CD14-positive monocyte (primary cell): ENCODE data around the gene DESI2. TPM values are rescaled to one million over a fixed set of nuclear protein-coding genes. Genes with fewer than 3 reads are reported as not detected.

Experiments
- DNase-seq, 3 donors: peaks; one replicate each; pipeline ENCODE4 v3.0.0-alpha.2; 2011 to 2022
- H2AFZ ChIP-seq: 2 replicates; pipeline ENCODE4 v1.6.0; 2012; ENCODE audit warnings: mild to moderate bottlenecking, low read depth, low read length, inconsistent platforms; ENCODE audit not compliant: insufficient read depth, poor library complexity, severe bottlenecking
- H3K27ac ChIP-seq, 2 donors: 1 replicate in 1 of 2; 2 replicates in 1 of 2; pipeline ENCODE4 v1.5.1; 2012 to 2013; ENCODE audit warnings: low read length in 2 of 2, control low read depth in 1 of 2, inconsistent platforms in 1 of 2, low read depth in 1 of 2, mild to moderate bottlenecking in 1 of 2
- H3K27me3 ChIP-seq, 2 donors: one replicate each; pipeline versions ENCODE4 v1.6.0 to v1.6.1; 2011 to 2013; ENCODE audit warnings: low read length in 2 of 2; ENCODE audit not compliant: control insufficient read depth in 2 of 2, insufficient read depth in 2 of 2
- H3K36me3 ChIP-seq, 2 donors: replicated peaks in 1 of 2; 1 replicate in 1 of 2; 2 replicates in 1 of 2; pipeline versions ENCODE4 v1.5.1 to v1.6.1; 2012 to 2013; ENCODE audit warnings: low read length in 2 of 2, control low read depth in 1 of 2, inconsistent platforms in 1 of 2, mild to moderate bottlenecking in 1 of 2; ENCODE audit not compliant: insufficient read depth in 2 of 2, control insufficient read depth in 1 of 2
- H3K4me1 ChIP-seq, 2 donors: 1 replicate in 1 of 2; 2 replicates in 1 of 2; pipeline versions ENCODE4 v1.5.1 to v1.6.1; 2012 to 2013; ENCODE audit warnings: low read length in 2 of 2, control low read depth in 1 of 2, inconsistent platforms in 1 of 2, mild to moderate bottlenecking in 1 of 2, moderate library complexity in 1 of 2; ENCODE audit not compliant: insufficient read depth in 2 of 2, control insufficient read depth in 1 of 2
- H3K4me2 ChIP-seq: replicated peaks from 2 replicates; pipeline ENCODE3; 2012; ENCODE audit warnings: low read length, moderate library complexity, mild to moderate bottlenecking; ENCODE audit not compliant: poor library complexity, severe bottlenecking; ENCODE audit errors: extremely low read depth
- H3K4me3 ChIP-seq, 3 experiments: fragments of 200-600 bp in 1 of 3; sonication (generic) in 1 of 3; replicated peaks in 1 of 3; 1 replicate in 2 of 3; 2 replicates in 1 of 3; pipeline ENCODE4 v1.5.1; 2011 to 2013; ENCODE audit warnings: low read length in 3 of 3, mild to moderate bottlenecking in 3 of 3, control low read depth in 2 of 3, low read depth in 2 of 3, inconsistent platforms in 1 of 3, moderate library complexity in 1 of 3
- H3K79me2 ChIP-seq: 2 replicates; pipeline ENCODE4 v1.6.0; 2012; ENCODE audit warnings: mild to moderate bottlenecking, control low read depth, inconsistent platforms, low read length, moderate library complexity; ENCODE audit not compliant: insufficient read depth
- H3K9ac ChIP-seq: 2 replicates; pipeline ENCODE4 v1.6.0; 2017; ENCODE audit warnings: low read length, mild to moderate bottlenecking; ENCODE audit not compliant: insufficient read depth, poor library complexity, severe bottlenecking
- H3K9me3 ChIP-seq, 2 donors: replicated peaks in 1 of 2; 1 replicate in 1 of 2; 2 replicates in 1 of 2; pipeline versions ENCODE4 v1.5.1 to v1.6.1; 2012 to 2013; ENCODE audit warnings: low read length in 2 of 2, control low read depth in 1 of 2; ENCODE audit not compliant: control insufficient read depth in 1 of 2, insufficient read depth in 1 of 2
- H4K20me1 ChIP-seq: 2 replicates; pipeline ENCODE4 v1.6.0; 2012; ENCODE audit warnings: mild to moderate bottlenecking, low read length, control low read depth, moderate library complexity; ENCODE audit not compliant: insufficient read depth
- H3K27ac Mint-ChIP-seq, 7 donors: one replicate each; pipeline ENCODE4 v1.8.0; 2020; ENCODE audit warnings: mild to moderate bottlenecking in 7 of 7, mixed read lengths in 7 of 7, moderate library complexity in 6 of 7, inconsistent platforms in 2 of 7
- H3K27me3 Mint-ChIP-seq, 3 donors: one replicate each; pipeline ENCODE4 v1.8.0; 2021 to 2022; ENCODE audit warnings: low read depth in 3 of 3, mild to moderate bottlenecking in 3 of 3, mixed read lengths in 3 of 3, moderate library complexity in 3 of 3, inconsistent platforms in 1 of 3
- H3K36me3 Mint-ChIP-seq, 2 donors: one replicate each; pipeline ENCODE4 v1.8.0; 2020; ENCODE audit warnings: mixed read lengths in 2 of 2, inconsistent platforms in 1 of 2, mild to moderate bottlenecking in 1 of 2
- H3K4me1 Mint-ChIP-seq: one replicate; pipeline ENCODE4 v1.8.0; 2020; ENCODE audit warnings: mild to moderate bottlenecking, mixed read lengths
- H3K4me3 Mint-ChIP-seq, 2 donors: one replicate each; pipeline ENCODE4 v1.8.0; 2020; ENCODE audit warnings: mild to moderate bottlenecking in 2 of 2, mixed read lengths in 2 of 2, moderate library complexity in 1 of 2
- H3K9me3 Mint-ChIP-seq, 7 donors: one replicate each; pipeline ENCODE4 v1.8.0; 2020 to 2022; ENCODE audit warnings: mixed read lengths in 7 of 7, mild to moderate bottlenecking in 6 of 7, moderate library complexity in 6 of 7, inconsistent platforms in 2 of 7
- WGBS: methylation state at CpG from one replicate; pipeline ENCODE4 v1.1.5; 2013; ENCODE audit warnings: missing lambda C conversion rate; ENCODE audit not compliant: insufficient coverage; 5-methylcytosine and 5-hydroxymethylcytosine counted together
- intact Hi-C, 2 donors: fragments of 100-400 bp; cut with micrococcal nuclease; formaldehyde crosslinking; loops; one replicate each; pipeline versions ENCODE4 v1.15.0 to v1.15.1; 2023
- polyA plus RNA-seq, 3 donors: library from polyadenylated mRNA; depleted of rRNA in 1 of 3; unstranded in 2 of 3; stranded (reverse) in 1 of 3; fragments of 300-500 nt in 2 of 3; fragments of >200 nt in 1 of 3; fragmentation: Illumina TruSeq in 2 of 3; gene quantifications; 1 replicate in 2 of 3; 2 replicates in 1 of 3; pipeline ENCODE4 v1.2.3, GENCODE V29; 2012 to 2021
- TF ChIP-seq, protein P1 (sequence below): fragments of 200-600 bp; IDR thresholded peaks from one replicate; pipeline ENCODE4 v1.8.0; 2022; ENCODE audit warnings: antibody characterized with exemption, mild to moderate bottlenecking

The DESI2 gene
- polyA plus RNA-seq, 3 donors = 10.5 to 12.0 (median 11.2) TPM

DNA sequence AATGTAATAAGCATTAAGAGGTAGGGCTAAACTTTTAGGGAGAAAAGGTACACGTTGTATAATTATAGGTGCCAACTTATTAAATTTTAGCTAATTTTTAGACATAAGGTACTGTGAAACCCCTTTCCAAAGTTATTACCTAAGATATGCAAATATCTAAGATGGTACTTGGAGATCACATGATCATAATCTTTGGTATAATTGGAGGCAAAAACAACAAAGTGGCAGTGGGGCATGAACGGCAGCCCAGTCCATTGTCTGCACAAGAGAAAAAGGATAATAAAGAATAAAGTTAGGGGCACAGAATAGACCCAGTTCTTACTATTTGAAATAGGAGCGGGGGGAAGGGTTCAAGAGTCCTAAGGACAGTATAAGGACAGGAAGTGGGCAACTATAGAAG, 51.2 kb downstream of the DESI2 start:
- Histone ChIP-seq H3K4me1 (no peaks in the 10 kb centered on the region), H3K27ac (no peak overlapping the region), H3K9ac (no peak overlapping the region), H2AFZ (no peak overlapping the region), H3K79me2 (no peaks in the 10 kb centered on the region), H3K9me3 (no peaks in the 10 kb centered on the region), H4K20me1 (no peaks in the 10 kb centered on the region), H3K4me3 (no peak overlapping the region), H3K4me2 (no peak overlapping the region), H3K27me3 (no peaks in the 10 kb centered on the region), H3K36me3 (peaks cover 32 to 78% of the 10 kb centered on the region in 2 donors)
- H3K27ac Mint-ChIP-seq = no peak overlapping the region
- 64% methylated on average over 2 of the region's 3 CpGs for WGBS
- intact Hi-C loops = loop anchor here in 1 of 2 donors (2.0 kb wide), 1 partner anchor 61 kb away; no protein-coding TSS in a partner anchor
- peaks cover 52 to 54% of the 10 kb centered on the region in 2 donors for H3K36me3 Mint-ChIP-seq
- H3K9me3 Mint-ChIP-seq = peaks cover 0 to 4% (median 0%) of the 10 kb centered on the region in 7 donors
- peaks cover 0 to 2% (median 0%) of the 10 kb centered on the region in 3 donors for H3K27me3 Mint-ChIP-seq
- no peaks in the 10 kb centered on the region for H3K4me1 Mint-ChIP-seq
- no peak for DNase-seq
- no peak overlapping the region for H3K4me3 Mint-ChIP-seq
- TF ChIP-seq, protein P1, sequence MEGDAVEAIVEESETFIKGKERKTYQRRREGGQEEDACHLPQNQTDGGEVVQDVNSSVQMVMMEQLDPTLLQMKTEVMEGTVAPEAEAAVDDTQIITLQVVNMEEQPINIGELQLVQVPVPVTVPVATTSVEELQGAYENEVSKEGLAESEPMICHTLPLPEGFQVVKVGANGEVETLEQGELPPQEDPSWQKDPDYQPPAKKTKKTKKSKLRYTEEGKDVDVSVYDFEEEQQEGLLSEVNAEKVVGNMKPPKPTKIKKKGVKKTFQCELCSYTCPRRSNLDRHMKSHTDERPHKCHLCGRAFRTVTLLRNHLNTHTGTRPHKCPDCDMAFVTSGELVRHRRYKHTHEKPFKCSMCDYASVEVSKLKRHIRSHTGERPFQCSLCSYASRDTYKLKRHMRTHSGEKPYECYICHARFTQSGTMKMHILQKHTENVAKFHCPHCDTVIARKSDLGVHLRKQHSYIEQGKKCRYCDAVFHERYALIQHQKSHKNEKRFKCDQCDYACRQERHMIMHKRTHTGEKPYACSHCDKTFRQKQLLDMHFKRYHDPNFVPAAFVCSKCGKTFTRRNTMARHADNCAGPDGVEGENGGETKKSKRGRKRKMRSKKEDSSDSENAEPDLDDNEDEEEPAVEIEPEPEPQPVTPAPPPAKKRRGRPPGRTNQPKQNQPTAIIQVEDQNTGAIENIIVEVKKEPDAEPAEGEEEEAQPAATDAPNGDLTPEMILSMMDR = no peak

DNA sequence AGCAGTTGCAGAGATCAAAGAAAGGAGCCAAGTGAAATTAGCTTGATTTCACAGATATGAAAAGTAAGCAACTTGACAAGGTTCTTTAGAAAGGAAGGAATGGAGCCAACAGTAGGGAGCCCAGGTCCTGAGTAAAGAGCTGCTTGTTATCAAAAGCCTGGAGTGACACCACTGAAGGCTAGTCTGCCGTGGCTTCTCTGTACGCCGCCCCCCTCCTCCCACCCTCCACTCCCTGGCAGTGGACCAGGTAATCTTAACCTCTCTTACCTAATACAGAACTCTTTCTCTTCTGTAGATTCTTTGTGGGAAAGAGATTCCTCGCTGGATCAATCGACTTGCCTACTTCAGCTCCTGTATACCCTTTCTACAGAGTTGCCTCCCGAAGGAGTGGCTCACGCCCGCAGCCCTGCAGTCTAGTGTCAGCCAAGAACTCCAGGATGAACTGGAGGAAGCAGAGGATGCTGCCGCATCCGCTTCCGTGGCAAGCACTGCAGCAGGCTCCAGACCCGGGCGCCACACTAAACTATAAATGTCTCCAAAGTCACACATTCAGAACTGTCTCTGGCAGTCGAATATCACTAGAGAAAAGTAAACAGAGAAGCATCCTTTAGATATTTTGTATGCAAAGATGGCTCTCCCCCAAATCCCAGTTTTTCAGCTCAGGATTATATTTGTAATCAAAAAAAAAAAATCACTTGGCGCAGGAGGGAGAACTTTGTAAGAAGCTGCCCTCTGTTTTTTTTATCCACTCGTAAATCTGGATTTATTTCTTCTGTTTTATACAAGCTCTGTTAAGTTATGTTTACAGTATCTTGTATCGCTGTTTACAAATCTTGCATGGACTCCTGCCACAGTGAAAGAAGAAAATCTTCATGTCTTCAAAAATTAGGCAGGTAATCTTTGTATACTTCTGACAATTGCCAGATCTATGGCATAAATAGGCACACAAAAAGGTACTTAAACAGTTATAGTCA, 52.6 kb downstream of the DESI2 start:
- peaks cover 0 to 2% (median 0%) of the 10 kb centered on the region in 7 donors for H3K9me3 Mint-ChIP-seq
- intact Hi-C loops = loop anchor here in 1 of 2 donors (2.0 kb wide), 1 partner anchor 59 kb away; no protein-coding TSS in a partner anchor
- peaks cover 23 to 65% of the 10 kb centered on the region in 2 donors for H3K36me3 ChIP-seq
- peak overlapping the region in 2 of 7 donors; percentile 41 to 50 for H3K27ac Mint-ChIP-seq
- no peaks in the 10 kb centered on the region for H3K27me3 Mint-ChIP-seq
- H3K4me2 ChIP-seq = no peak overlapping the region
- no peak for DNase-seq
- H3K4me1 Mint-ChIP-seq = no peaks in the 10 kb centered on the region
- no peaks in the 10 kb centered on the region for H3K9me3 ChIP-seq
- 100% methylated on average over 6 of the region's 17 CpGs for WGBS
- H3K36me3 Mint-ChIP-seq = peaks cover 40 to 43% of the 10 kb centered on the region in 2 donors
- H3K79me2 ChIP-seq = no peaks in the 10 kb centered on the region
- no peak overlapping the region for H2AFZ ChIP-seq
- no peaks in the 10 kb centered on the region for H4K20me1 ChIP-seq
- TF ChIP-seq, protein P1 = no peak
- H3K4me3 Mint-ChIP-seq = no peak overlapping the region
- no peak overlapping the region for H3K9ac ChIP-seq
- H3K27me3 ChIP-seq = no peaks in the 10 kb centered on the region
- no peak overlapping the region for H3K4me3 ChIP-seq
- no peak overlapping the region for H3K27ac ChIP-seq
- no peaks in the 10 kb centered on the region for H3K4me1 ChIP-seq
